ENCODE data around the gene ARL15.

Gene ARL15

GRCh38 chr5:54180630-54181031, 129.7 kb downstream of the ARL15 start:
- TF ChIP-seq MAX (IDR thresholded peaks at IDR 0.05; ENCODE audit: low read depth, low read length) = no peak
- TF ChIP-seq POLR2A (IDR thresholded peaks at IDR 0.05; ENCODE audit: extremely low read depth, insufficient read length) = no peak
- no peak for TF ChIP-seq MYC (IDR thresholded peaks at IDR 0.05; ENCODE audit: low read depth, low read length)
- no peak for TF ChIP-seq CTCF (IDR thresholded peaks at IDR 0.05; ENCODE audit: low read depth, low read length)
- no peak for DNase-seq (ENCODE audit: low read depth)
- H3K4me3 ChIP-seq (ENCODE audit: low read depth, low read length) = no peak overlapping the region

GRCh38 chr5:54178991-54179390, 131.4 kb downstream of the ARL15 start:
- no peak for DNase-seq (ENCODE audit: low read depth)
- H3K4me3 ChIP-seq (ENCODE audit: low read depth, low read length) = no peak overlapping the region
- TF ChIP-seq MYC (IDR thresholded peaks at IDR 0.05; ENCODE audit: low read depth, low read length) (no peak), MAX (IDR thresholded peaks at IDR 0.05; ENCODE audit: low read depth, low read length) (no peak), CTCF (IDR thresholded peaks at IDR 0.05; ENCODE audit: low read depth, low read length) (no peak), POLR2A (IDR thresholded peaks at IDR 0.05; ENCODE audit: extremely low read depth, insufficient read length) (no peak)

- H3K4me3 ChIP-seq (ENCODE audit: low read depth, low read length) = no peak overlapping the region
- TF ChIP-seq POLR2A (IDR thresholded peaks at IDR 0.05; ENCODE audit: extremely low read depth, insufficient read length) = no peak
- TF ChIP-seq CTCF (IDR thresholded peaks at IDR 0.05; ENCODE audit: low read depth, low read length) = no peak
- no peak for TF ChIP-seq MYC (IDR thresholded peaks at IDR 0.05; ENCODE audit: low read depth, low read length)
- TF ChIP-seq MAX (IDR thresholded peaks at IDR 0.05; ENCODE audit: low read depth, low read length) = no peak
- DNase-seq (ENCODE audit: low read depth) = no peak
These were observed 132.2 kb downstream of the ARL15 start for GRCh38 chr5:54178207-54178606.

GRCh38 chr5:54177058-54177457, 133.3 kb downstream of the ARL15 start:
- H3K4me3 ChIP-seq (ENCODE audit: low read depth, low read length) = no peak overlapping the region
- TF ChIP-seq CTCF (IDR thresholded peaks at IDR 0.05; ENCODE audit: low read depth, low read length) = no peak
- no peak for TF ChIP-seq POLR2A (IDR thresholded peaks at IDR 0.05; ENCODE audit: extremely low read depth, insufficient read length)
- no peak for TF ChIP-seq MAX (IDR thresholded peaks at IDR 0.05; ENCODE audit: low read depth, low read length)
- no peak for TF ChIP-seq MYC (IDR thresholded peaks at IDR 0.05; ENCODE audit: low read depth, low read length)
- peak; percentile 3 for DNase-seq (ENCODE audit: low read depth)

- DNase-seq (ENCODE audit: low read depth) = no peak
- no peak for TF ChIP-seq MAX (IDR thresholded peaks at IDR 0.05; ENCODE audit: low read depth, low read length)
- no peak for TF ChIP-seq MYC (IDR thresholded peaks at IDR 0.05; ENCODE audit: low read depth, low read length)
- TF ChIP-seq POLR2A (IDR thresholded peaks at IDR 0.05; ENCODE audit: extremely low read depth, insufficient read length) = no peak
- no peak for TF ChIP-seq CTCF (IDR thresholded peaks at IDR 0.05; ENCODE audit: low read depth, low read length)
- H3K4me3 ChIP-seq (ENCODE audit: low read depth, low read length) = no peak overlapping the region
These were observed 134.1 kb downstream of the ARL15 start for GRCh38 chr5:54176066-54176830.
